BLaER1 treated with 17β-estradiol and CSF1 and Interleukin-3, amounts not matched to agents 10 nM and 100 nM (cell line): Measurements from ENCODE around the gene PKP2.

Experiments
- H3K27ac ChIP-seq, 11 experiments: shearing (Covaris generic); formaldehyde crosslinking; 2 replicates each; pipeline ENCODE4 v1.8.1; 2022
- H3K27me3 ChIP-seq, 11 experiments: shearing (Covaris generic); formaldehyde crosslinking; 2 replicates each; pipeline ENCODE4 v1.8.1; 2022
- H3K36me3 ChIP-seq, 11 experiments: shearing (Covaris generic); formaldehyde crosslinking; 2 replicates each; pipeline ENCODE4 v1.8.1; 2022
- H3K4me1 ChIP-seq, 10 experiments: shearing (Covaris generic); formaldehyde crosslinking; 2 replicates each; pipeline ENCODE4 v1.8.1; 2022
- H3K4me2 ChIP-seq, 11 experiments: shearing (Covaris generic); formaldehyde crosslinking; 2 replicates each; pipeline ENCODE4 v1.8.1; 2022
- H3K4me3 ChIP-seq, 10 experiments: shearing (Covaris generic); formaldehyde crosslinking; 2 replicates each; pipeline ENCODE4 v1.8.1; 2022
- H3K9ac ChIP-seq, 11 experiments: shearing (Covaris generic); formaldehyde crosslinking; 2 replicates each; pipeline ENCODE4 v1.8.1; 2022
- H3K9me3 ChIP-seq, 11 experiments: shearing (Covaris generic); formaldehyde crosslinking; replicated peaks in 1 of 11; 2 replicates each; pipeline ENCODE4 v1.8.1; 2022
- H4K20me1 ChIP-seq, 11 experiments: shearing (Covaris generic); formaldehyde crosslinking; 2 replicates each; pipeline ENCODE4 v1.8.1; 2022
- Cebpa-rat ChIP-seq, 11 experiments: shearing (Covaris generic); IDR thresholded peaks; 2 replicates each; pipeline ENCODE4 v1.8.1; 2022

PKP2 gene

DNA sequence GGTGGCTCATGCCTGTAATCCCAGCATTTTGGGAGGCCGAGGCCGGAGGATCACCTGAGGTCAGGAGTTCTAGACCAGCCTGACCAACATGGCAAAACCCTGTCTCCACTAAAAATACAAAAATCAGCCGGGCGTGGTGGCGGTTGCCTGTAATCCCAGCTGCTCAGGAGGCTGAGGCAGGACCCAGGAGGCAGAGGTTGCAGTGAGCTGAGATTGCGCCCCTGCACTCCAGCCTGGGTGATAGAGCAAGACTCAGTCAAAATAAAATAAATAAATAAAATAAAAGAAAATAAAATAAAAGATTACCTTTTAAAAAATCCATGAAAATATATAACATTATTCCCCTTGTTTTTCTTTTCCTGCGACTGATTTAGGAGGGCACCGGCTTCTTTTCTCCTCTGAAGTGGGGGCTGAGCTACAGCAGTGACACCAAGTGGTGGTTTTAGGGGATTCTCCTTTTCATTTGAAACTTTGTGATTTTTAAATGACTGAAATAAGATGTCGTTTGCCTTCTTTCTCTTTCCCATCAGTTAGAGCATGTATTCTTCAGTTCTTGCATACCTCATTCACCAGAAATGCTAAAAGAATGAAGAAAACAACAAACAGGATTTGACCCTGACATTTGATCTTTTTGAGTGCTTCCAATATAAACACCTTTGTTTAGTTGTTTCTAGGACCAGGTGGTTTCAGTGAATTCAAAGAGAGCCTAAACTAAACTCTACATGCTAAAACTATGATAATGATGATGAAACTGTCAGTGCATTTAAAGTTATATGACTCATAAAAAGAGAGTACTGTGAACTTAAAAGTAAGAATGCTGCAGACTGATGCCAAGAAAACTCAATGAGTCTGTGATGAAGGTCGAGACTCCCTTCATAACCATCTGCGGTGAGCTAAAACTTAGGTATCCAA, 22.6 kb upstream of the PKP2 start:
- peaks cover 0 to 11% (median 0%) of the 10 kb centered on the region in 11 experiments; a peak in 1 of 22 replicates for H3K9me3 ChIP-seq
- no peak for TF ChIP-seq Cebpa-rat (IDR thresholded peaks at IDR 0.05)
- no peak overlapping the region for H3K4me2 ChIP-seq
- H4K20me1 ChIP-seq: no peaks in the 10 kb centered on the region
- no peak overlapping the region for H3K9ac ChIP-seq
- peaks cover 0 to 8% (median 0%) of the 10 kb centered on the region in 10 experiments; a peak in 1 of 20 replicates for H3K4me1 ChIP-seq
- H3K27ac ChIP-seq: no peak overlapping the region
- no peaks in the 10 kb centered on the region for H3K27me3 ChIP-seq
- no peaks in the 10 kb centered on the region for H3K36me3 ChIP-seq
- no peak overlapping the region for H3K4me3 ChIP-seq

DNA sequence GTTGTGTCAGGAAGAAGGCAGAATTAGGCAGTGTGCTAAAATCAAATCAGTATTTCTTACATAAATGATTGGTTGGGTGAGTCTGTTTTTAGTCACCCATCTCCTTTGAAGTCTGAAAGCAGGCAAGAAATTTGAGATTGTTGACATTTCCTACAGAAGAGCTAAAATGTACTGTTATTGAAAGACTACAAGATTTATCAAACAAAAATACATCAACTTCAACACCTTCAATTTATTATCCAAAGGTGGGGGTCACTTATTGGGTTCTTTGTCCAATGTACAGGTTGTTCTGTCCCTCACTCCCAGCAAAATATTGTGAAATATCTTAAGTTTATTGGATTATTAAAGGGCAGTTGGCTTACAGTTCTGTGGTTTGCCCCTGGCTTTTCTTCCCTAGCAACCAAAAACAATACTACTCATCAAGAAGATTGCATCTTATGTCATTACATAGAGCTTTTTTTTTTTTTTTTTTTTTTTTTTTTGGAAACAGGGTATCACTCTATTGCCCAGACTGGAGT, 20.6 kb upstream of the PKP2 start:
- no peak overlapping the region for H3K4me2 ChIP-seq
- H3K4me3 ChIP-seq: no peak overlapping the region
- H3K36me3 ChIP-seq: no peaks in the 10 kb centered on the region
- peaks cover 0 to 11% (median 0%) of the 10 kb centered on the region in 11 experiments; a peak in 1 of 22 replicates for H3K9me3 ChIP-seq
- no peak overlapping the region for H3K9ac ChIP-seq
- peaks cover 0 to 8% (median 0%) of the 10 kb centered on the region in 10 experiments; a peak in 1 of 20 replicates for H3K4me1 ChIP-seq
- H3K27me3 ChIP-seq: no peaks in the 10 kb centered on the region
- no peak for TF ChIP-seq Cebpa-rat (IDR thresholded peaks at IDR 0.05)
- no peaks in the 10 kb centered on the region for H4K20me1 ChIP-seq
- H3K27ac ChIP-seq: no peak overlapping the region; a peak in 1 of 22 replicates

DNA sequence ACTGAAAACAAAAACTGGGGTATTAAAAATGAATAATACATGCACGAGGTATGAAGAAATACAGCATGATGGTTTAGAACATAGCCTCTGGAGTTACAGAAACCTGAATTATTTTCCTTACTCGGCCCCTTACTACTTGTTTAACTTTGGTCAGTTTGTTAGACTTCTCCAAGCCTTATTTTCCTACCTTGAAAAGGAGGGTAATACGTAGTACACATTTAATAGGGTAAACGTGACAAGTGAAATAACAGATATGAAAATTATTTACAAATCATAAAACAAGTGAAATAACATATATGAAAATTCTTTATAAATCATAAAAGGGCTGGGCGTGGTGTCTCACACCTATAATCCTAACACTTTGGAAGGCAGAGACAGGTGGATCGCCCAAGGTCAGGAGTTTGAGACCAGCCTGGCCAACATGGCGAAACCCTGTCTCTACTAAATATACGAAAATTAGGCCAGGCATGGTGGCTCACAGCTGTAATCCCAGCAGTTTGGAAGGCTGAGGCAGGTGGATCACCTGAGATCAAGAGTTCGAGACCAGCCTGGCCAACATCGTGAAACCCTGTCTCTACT, 11.4 kb upstream of the PKP2 start:
- Histone ChIP-seq H3K27ac (no peak overlapping the region), H3K36me3 (no peaks in the 10 kb centered on the region), H3K9me3 (no peaks in the 10 kb centered on the region), H3K4me1 (no peaks in the 10 kb centered on the region), H3K27me3 (no peaks in the 10 kb centered on the region), H3K4me2 (no peak overlapping the region), H3K9ac (no peak overlapping the region), H3K4me3 (no peak overlapping the region), H4K20me1 (no peaks in the 10 kb centered on the region)
- no peak for TF ChIP-seq Cebpa-rat (IDR thresholded peaks at IDR 0.05)

DNA sequence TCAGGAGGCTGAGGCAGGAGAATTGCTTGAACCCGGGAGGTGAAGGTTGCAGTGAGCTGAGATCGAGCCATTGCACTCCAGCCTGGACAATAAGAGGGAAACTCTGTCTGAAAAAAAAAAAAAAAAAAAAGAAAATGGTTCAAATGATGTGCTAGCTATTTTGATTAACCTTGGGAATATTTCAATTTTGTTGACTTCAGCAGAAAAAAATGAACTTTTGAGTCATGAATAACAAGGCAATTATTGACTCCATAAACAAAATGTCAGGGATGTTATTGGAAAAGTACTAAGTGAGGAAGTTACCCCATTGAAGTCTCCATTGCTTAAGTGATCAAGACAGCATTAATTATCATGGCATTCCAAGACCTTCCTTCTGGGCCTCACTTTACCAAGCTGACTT, 10.6 kb upstream of the PKP2 start:
- Histone ChIP-seq H4K20me1 (no peaks in the 10 kb centered on the region), H3K4me2 (no peak overlapping the region), H3K4me3 (no peak overlapping the region), H3K27ac (no peak overlapping the region), H3K36me3 (no peaks in the 10 kb centered on the region), H3K4me1 (no peaks in the 10 kb centered on the region), H3K9ac (no peak overlapping the region), H3K9me3 (no peaks in the 10 kb centered on the region), H3K27me3 (no peaks in the 10 kb centered on the region)
- no peak for TF ChIP-seq Cebpa-rat (IDR thresholded peaks at IDR 0.05)

DNA sequence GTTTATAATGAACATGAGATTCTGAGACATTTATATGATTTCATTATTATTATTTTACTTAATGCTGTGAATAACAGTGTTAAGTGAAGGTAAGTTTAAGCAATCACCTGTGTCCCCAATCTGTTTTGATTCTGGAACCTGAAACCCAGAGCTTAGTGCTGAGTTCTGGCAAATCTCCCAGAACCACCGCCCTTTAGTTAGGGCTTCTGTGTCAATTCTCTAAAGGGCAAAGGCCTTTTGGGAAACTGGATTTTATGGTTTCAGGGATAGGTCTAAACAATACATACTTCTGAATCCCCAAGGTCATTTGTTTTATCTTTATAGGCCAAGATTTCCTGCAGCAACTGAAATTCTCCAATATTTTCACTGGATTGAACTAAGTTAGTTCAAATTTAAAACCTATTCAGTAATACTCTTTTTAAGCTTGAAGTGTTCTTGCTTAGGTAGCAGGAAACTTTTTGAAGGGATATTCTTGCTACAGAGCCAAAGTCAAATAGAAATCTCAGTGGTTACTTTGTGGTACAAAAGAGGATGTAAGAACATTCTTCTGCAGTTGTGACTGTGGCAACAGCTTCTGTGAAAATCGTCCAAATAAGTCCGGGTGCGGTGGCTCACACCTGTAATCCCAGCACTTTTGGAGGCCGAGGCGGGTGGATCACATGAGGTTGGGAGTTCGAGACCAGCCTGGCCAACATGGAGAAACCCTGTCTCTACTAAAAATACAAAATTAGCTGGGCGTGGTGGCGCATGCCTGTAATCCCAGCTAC, 10.0 kb upstream of the PKP2 start:
- Histone ChIP-seq H3K9ac (no peak overlapping the region), H3K27ac (no peak overlapping the region), H3K36me3 (no peaks in the 10 kb centered on the region), H3K4me3 (no peak overlapping the region), H3K4me2 (no peak overlapping the region), H4K20me1 (no peaks in the 10 kb centered on the region), H3K4me1 (no peaks in the 10 kb centered on the region), H3K9me3 (no peaks in the 10 kb centered on the region), H3K27me3 (no peaks in the 10 kb centered on the region)
- TF ChIP-seq Cebpa-rat (IDR thresholded peaks at IDR 0.05): no peak

DNA sequence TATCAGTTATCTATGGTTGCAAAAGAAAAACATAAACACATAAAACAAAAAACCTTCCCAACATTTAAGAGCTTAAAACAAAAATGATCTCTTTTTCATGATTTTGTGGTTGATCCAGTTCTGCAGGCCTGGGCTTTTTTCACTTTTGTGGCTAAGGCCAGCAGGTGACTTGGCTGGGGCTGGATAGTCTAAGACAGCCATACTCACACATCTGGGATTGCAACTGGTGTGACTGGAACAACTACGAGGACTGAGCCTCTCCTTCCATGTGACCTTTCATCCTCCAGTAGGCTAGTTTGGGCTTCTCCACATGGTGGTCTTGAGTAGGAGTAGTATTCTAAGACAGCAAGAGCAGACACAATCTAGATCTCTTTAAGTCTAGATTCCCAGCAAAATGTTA, 7.2 kb upstream of the PKP2 start:
- Histone ChIP-seq H3K9ac (no peak overlapping the region), H3K9me3 (no peaks in the 10 kb centered on the region), H3K36me3 (no peaks in the 10 kb centered on the region), H3K4me1 (no peaks in the 10 kb centered on the region), H3K27me3 (no peaks in the 10 kb centered on the region), H4K20me1 (no peaks in the 10 kb centered on the region), H3K4me3 (no peak overlapping the region), H3K4me2 (no peak overlapping the region), H3K27ac (no peak overlapping the region)
- TF ChIP-seq Cebpa-rat (IDR thresholded peaks at IDR 0.05): no peak

DNA sequence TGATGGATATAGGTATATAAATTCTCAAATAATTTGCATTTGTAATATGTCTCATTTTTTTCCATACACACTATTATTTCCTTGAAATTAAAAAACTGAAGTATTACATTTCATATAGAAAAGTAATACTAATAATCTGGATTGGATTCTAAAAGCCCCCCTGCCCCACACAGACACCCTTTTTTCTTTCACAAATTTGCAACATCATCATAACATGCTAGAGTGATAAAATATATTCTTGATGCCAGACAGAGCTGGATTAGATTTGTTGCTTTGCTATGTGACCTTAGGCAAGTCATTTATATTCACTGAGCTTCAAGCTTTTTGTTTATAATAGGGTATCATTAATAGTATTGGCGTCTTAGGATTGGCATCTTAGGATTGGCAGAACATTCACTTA, 6.7 kb upstream of the PKP2 start:
- Histone ChIP-seq H3K9me3 (no peaks in the 10 kb centered on the region), H3K4me1 (no peaks in the 10 kb centered on the region), H3K36me3 (no peaks in the 10 kb centered on the region), H3K27ac (no peak overlapping the region), H3K4me2 (no peak overlapping the region), H4K20me1 (no peaks in the 10 kb centered on the region), H3K9ac (no peak overlapping the region), H3K4me3 (no peak overlapping the region), H3K27me3 (no peaks in the 10 kb centered on the region)
- TF ChIP-seq Cebpa-rat (IDR thresholded peaks at IDR 0.05): no peak

DNA sequence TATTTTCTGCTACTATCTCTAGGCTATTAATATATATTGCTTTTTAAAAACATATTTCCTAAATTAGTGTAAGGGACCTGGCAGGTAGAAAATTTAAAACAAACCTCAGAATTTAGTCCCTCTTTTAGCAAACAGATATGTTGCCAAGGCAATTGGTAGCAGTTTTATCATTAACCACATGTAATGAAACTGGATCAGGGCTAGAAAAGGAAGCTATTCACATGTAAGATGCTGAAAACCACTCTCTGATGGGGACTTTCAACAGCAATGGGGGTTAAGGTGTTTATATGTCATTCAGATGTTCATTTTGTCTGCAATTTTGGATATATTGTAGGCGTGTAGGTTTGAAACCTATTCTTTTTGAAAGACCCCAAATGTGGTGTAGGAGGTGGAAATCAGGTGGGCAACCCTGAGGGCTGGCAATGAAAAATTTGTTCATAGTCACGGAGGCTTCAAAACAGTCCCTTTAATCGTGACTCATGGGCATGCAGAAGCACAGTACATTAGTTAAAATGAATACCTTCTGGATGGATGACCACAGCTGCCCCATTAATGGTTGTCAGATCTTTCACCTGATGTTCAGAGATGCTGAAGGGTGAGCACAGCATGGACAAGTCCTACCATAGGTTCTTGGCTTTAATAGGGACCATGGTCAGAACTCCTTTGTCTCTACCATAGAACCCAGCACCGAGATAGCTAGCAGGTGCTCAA, 5.9 kb upstream of the PKP2 start:
- no peaks in the 10 kb centered on the region for H3K4me1 ChIP-seq
- TF ChIP-seq Cebpa-rat (IDR thresholded peaks at IDR 0.05): no peak
- no peaks in the 10 kb centered on the region for H3K9me3 ChIP-seq
- H3K4me3 ChIP-seq: no peak overlapping the region
- H3K36me3 ChIP-seq: no peaks in the 10 kb centered on the region
- H3K9ac ChIP-seq: no peak overlapping the region
- H3K27me3 ChIP-seq: no peaks in the 10 kb centered on the region
- no peaks in the 10 kb centered on the region for H4K20me1 ChIP-seq
- H3K27ac ChIP-seq: no peak overlapping the region
- H3K4me2 ChIP-seq: no peak overlapping the region

DNA sequence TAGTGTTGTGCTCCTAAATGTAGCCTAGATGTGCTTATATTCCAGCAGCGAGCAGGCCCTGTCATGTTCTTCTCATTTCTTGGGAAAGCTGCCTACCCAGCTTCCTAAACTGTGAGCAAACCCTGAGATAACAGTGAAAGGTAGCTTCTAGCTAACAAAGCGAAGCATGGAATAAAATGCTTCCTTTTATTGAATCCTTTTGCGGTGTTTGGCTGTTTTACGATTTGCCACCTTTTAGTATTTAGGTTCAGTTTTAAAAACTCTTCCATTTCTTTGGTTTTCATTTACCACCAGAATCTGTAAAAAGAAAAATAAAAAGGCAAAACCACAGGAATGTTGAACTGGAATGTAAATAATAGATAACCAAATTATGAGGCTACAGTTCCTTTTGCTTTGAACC, 5.0 kb upstream of the PKP2 start:
- no peak overlapping the region for H3K27ac ChIP-seq
- H3K9ac ChIP-seq: no peak overlapping the region
- TF ChIP-seq Cebpa-rat (IDR thresholded peaks at IDR 0.05): no peak
- H3K36me3 ChIP-seq: no peaks in the 10 kb centered on the region
- H3K4me1 ChIP-seq: no peaks in the 10 kb centered on the region
- H3K4me3 ChIP-seq: no peak overlapping the region
- no peaks in the 10 kb centered on the region for H4K20me1 ChIP-seq
- H3K4me2 ChIP-seq: no peak overlapping the region
- H3K9me3 ChIP-seq: no peaks in the 10 kb centered on the region
- H3K27me3 ChIP-seq: no peaks in the 10 kb centered on the region
